HG03571 (cell line): Measurements from ENCODE around the gene BRSK1.

ENCODE experiments used
- ATAC-seq: cut with Tn5 transposase; IDR thresholded peaks from one replicate; pipeline ENCODE4 v1.9.1; 2021; ENCODE audit not compliant: unreplicated experiment

Gene BRSK1

DNA sequence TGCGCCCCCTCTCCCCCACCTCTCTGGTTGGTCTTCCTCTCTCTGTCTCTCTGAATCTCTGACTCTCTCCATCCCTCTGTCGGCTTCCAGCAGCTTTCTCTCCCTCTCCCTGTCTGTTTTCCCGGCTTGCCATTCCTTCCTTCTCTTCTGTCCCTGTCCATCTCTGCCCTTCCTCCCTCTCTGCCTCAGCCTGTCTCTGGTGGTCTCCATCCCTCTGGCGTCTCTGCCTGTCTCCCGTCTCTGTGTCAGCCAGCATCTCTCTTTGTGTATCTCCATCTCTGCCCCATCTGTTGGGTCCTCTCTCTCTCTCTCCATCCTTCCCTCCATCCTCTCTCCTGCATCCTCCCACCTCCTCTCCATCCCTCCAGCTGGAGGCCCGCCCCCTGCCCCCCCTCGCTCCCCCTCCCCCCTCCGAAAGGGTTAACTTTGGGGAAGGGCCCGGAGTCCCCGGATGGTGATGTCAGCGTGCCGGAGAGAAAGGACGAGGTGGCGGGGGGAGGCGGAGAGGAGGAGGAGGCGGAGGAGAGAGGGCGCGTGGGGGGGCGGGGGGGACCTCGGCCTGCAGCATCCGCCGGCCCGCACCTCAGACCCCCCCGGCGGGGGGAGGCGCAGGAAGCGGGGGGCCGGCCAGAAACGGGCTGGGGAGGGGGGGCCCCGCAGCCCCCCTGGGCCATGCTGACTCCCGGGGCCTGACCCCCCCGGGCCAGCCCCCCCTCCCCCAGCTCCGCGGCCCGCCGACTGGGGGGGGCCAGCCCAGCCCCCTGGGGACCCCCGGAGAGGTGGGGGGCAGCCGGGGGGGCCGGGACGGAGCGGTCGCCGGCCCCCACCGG, at the start of gene BRSK1:
BRSK1 (plus strand) TSS at position 450 of the 830 bp plus-strand sequence. CDS start 446 bp downstream, outside the sequence.
- ATAC-seq = no peak

DNA sequence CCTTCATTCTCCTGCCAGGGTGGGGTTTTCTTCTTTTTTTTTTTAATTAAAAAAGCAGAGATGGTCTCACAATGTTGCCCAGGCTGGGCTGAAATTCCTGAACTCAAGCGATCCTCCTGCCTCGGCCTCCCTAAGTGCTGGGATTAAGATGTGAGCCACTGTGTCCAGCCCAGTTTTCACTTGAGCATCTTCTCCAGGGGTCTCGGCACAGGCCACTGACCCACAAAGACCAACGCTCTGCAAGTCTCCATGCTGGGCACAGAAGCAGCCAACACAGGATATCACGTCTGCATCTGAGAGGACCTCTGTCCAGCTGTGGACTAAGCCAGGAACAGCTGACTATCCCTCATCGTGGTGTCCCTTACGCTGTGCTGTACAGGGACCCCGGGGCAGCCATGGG, 45.8 kb upstream of the BRSK1 start:
- ATAC-seq = no peak

DNA sequence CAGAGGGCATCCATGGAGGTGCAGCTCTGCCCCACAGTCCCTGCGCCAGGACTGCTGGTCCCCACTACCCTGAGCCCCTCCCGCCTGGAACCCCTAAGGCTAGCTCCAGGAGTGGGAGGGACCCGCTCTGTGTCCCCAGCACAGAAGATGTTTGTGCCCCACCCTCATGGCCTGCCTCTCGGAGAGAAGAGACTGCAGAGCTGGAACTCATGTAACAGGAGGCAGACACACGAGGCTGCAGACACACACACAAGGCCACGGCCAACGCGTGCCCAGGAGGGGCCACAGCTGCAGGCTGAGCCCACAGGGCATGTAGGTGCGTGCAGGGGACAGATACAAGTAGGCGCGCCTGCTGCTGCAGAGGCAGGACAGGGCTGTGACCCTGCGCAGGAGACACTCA, 44.8 kb upstream of the BRSK1 start:
- no peak for ATAC-seq

DNA sequence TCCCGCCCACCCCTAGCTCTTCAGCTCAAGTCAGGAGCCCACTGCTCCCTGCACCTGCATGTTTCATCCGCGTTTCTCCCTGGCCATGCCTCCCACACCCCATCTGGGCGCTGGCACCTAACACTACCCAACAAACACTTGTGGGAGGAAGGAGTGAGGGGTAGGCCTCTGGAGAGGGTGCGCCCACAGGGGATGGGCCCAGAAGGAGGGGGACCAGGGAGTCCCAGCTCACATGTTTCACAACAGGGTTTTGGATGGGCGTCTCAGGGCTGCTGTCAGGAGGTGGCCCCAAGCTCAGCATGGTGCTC, 43.1 kb upstream of the BRSK1 start:
- ATAC-seq = no peak

DNA sequence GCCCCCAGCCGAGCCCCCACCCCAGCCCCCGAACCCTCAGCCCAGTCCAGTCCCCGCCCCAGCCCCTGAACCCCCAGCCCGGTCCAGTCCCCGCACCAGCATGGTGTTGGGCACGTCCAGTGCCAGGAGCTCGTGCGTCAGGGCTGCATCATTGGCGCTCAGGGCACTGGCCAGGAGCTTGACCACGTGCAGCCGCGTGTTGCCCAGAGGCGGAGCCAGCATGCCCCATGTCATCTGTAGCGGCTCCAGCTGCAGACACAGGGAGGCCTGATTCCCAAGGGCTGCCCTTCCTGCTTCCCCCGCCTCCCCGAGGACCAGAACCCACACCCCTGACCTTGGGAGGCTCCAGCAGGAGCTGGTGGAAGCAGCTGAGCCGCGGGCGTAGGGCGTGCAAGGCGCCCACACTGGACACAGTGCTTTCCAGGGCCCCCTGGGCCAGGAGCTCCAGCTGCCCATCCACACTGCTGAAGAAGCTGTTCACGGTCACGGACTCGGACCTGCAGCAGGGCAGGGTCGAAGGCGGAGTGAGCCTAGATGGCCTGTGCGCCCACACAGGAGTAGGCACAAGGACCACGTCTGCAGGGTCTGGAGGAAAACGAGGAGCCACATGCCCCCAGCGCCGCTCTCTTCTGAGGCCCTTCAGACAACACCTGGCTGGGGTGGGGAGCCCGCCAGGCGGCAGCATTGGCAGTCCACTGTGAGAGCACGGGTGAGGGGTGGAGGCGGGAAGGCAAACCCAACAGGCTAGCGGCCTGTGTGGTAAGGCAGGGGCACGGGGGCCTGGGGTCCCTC, 42.5 kb upstream of the BRSK1 start:
- no peak for ATAC-seq

DNA sequence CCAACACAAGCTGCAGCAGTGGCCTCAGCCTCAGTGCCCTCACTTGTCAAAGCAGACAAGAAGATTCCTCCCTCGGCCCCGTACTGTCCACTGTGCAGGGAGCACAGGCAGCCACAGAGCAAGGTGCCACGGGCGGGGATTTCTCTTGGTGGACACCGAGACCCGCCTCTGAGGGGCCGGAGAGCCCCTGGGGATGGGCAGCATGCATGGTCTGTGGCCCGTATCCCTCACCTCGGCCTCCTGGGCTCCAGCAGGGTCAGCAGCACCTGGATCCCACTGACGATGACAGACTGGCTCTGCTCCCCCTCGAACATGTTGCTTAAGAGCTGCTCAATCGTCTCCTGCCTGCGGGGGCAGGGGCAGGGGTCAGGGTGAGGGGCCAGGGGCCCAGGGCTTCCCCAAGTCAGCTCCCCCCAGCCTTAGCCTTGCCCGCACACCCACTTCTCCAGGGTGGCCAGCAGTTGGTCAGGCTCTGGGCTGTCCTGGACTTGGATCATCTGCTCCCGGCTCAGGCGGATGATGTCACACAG, 41.8 kb upstream of the BRSK1 start:
- no peak for ATAC-seq

DNA sequence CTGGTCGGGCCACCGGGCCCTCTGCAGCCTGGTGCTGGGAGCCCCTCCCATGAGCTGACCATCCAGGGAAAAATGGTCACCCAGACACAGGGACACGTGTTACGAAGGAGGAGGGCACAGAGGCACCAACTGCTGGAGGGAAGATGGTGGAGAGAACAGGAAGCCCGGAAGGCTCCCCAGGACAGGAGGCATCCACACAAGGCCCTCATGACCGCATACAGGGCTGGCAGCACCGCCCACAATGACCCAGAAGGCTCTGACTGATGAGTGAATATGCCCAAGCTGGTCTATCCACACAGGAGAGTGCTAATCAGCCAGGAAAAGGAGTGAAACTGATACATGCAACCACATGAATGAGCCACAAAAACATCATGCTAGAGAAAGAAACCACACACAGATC, 41.3 kb upstream of the BRSK1 start:
- no peak for ATAC-seq

DNA sequence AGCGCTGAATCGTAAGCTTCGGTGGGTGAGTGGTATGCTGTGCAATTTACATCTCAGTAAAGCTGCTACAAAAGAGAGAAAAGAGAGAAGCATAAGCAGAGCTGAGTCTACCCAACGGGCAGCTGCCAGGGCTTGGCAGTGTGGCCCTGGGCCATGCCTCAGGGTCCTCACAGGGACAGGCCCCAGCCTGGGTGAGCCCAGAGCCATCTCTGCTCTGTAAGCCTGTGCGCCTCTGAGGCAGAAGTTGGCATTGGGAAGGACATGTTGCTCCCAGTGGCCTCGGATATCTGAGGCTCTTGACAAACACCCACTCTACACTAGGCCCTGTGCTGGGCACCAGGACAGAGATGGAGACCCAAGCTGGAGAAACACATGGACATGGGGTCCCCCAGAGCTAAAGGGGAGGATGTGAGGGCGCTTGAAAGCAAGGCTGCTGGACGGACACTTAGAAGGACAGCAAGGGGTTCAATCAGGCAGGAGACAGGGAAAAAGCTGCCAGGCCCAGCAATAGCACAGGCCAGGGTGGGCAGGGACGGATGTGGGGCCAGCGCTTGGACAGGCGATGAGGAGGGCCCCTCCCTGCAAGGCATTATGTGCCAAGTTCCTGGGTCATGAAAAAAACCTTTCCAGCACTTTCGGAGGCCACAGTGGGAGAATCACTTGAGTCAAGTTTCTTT, 39.7 kb upstream of the BRSK1 start:
- ATAC-seq = no peak

DNA sequence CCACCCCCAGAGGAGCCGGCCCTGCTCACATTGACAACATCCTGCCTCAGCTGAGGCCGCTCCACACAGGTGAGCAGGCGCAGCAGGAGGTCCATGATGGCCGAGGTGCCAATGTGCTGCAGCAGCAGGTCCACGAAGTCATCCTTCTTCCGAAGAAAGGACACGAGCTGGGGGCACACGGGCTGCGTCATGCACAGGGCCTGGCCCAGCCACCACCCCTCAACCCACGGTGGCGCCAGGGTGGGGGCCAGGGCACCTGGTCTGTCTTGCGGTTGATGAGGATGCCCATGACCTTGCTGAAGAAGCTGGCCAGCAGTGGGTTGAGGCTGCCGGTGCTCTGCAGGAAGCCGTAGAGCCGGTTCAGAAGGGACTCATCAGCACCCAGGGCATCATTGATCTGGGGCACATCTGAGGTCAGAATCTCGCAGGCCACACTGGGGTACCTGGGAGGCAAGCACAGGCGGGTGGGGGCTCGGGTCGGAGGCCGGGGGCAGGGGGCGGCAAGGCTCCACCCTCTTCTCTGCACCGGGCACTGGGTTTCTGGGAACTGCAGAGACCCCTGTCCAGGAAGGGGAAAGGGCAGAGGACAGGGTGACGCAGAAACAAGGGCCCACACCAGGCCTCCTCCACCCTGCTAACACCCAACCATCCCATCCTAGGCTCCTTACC, 38.4 kb upstream of the BRSK1 start:
- ATAC-seq = no peak

DNA sequence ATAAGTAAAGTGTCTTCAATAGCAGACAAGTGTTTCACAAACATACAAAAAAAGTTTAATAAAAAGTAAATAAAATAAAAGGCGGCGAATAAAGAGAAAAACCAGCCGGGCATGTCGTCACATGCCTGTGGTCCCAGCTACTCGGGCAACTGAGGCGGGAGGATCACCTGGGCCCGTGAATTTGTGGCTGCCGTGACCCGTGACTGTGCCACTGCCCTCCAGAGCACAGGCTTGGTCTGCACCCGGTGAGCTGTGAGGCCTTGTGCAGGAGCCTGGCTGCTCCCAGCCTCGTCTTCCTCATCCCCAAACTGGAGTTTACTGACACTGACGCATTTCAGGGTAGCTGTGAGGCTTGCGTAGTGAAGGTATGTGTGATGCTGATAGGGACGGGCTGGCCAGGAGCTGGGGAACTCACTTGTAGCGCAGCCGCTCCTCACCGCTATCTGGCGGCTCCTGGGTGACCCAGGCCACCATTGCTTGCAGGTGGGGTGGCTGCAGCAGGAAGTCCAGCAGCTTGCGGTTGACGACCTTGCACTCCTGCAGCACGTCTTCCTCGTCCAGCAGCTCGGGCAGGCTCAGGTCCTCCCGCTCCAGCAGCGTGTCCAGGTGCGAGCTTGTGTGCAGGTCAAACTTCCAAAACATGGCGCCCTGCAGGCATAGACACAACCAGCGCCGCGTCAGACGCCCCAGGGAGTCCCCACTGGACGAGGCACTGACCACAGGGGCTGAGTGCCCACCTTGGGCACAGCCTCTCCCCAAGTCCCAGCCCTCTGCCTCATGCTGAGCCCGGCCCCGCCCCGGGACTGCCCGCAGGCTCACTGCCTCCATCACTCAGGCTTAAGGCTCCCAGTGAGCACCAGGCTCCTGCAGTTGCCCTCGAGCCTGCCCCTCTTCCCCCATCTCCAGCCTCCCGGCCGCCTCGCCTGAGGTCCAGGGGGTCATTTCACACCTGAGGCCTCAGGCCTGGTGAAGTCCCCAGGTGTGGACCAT, 37.0 kb upstream of the BRSK1 start:
- ATAC-seq = no peak

DNA sequence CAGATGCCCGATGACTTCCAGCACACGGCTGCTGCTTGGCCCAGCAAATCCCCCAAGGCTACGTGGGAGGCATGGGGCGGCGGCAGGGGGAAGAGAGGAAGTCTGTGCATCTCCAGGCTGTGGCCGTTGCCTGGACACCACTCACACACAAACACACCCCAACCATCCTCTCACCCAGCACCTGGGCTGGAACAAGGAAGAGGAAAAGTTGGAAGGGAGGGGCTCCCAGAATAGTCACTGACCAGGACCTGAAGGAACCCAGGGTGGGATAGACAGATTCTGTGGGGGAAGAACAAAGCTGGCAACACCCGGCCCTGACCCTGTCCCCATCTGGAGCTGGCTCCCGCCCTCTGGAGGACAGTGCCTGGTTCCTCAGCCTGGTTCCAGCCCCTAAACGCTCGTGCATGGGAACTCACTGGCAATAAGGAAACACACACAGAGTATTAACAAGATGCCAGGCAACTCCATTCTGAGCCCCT, 36.1 kb upstream of the BRSK1 start:
- ATAC-seq = no peak

DNA sequence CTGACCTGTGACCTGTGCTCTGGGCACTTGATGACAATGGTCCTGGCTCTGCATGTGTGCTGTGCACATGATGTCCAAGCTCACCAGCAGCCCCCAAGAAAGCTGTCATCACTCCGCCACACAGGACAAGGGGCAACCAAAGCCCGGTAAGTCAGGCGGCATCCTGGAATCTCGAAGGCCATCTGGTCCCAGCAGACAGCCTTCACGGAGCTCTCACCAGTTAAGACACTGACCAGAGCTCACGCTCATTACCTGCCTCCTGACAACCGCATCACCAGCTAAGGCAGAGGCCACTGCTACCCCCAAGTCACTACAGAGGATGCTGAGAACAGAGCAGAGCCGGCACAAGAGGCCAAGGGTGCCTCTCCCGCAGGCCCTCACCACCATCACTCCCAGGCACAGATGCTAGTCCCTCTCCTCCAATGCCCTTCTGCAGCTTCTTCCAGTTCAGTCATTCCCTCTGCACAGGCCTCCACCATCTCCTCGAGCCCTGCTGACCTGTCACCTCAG, 35.6 kb upstream of the BRSK1 start:
- no peak for ATAC-seq

DNA sequence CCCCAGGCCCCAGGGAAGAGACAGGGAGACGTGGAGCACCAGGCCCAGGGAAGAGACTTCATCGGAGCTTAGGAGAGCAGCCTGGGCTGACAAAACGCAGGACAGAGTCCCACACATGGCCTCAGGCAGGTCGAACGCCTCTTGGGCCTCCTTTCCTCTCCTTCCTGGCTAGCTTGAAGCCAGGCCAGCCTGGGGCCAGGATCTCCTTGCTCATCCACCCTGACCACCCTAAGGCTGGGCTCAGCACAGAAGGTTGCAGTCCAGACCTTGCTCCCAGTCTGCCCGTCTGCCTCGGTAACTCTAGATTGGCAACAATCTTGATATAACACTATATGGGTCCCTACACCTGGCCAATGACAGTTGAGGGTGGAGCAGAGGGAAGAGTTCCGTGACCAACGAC, 35.1 kb upstream of the BRSK1 start:
- ATAC-seq = no peak

DNA sequence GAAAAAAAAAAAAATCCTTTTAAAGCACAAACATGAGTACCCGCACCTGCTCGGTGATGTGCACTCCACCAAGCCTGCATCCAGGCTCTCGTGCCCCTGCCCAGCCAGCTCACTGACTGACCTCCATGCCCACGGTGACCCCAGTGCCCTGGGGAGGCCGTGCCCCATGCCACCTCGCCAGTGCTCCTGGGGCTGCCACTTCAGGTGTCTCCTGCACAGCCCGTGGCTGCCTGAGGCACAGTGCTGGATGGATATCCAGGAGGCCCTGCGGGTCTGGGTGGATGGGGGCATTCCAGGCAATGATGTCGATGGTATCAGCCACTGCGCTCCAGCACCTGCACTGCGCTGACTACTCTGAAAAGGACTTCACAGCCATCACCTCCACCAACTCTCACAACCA, 34.0 kb upstream of the BRSK1 start:
- ATAC-seq = no peak

DNA sequence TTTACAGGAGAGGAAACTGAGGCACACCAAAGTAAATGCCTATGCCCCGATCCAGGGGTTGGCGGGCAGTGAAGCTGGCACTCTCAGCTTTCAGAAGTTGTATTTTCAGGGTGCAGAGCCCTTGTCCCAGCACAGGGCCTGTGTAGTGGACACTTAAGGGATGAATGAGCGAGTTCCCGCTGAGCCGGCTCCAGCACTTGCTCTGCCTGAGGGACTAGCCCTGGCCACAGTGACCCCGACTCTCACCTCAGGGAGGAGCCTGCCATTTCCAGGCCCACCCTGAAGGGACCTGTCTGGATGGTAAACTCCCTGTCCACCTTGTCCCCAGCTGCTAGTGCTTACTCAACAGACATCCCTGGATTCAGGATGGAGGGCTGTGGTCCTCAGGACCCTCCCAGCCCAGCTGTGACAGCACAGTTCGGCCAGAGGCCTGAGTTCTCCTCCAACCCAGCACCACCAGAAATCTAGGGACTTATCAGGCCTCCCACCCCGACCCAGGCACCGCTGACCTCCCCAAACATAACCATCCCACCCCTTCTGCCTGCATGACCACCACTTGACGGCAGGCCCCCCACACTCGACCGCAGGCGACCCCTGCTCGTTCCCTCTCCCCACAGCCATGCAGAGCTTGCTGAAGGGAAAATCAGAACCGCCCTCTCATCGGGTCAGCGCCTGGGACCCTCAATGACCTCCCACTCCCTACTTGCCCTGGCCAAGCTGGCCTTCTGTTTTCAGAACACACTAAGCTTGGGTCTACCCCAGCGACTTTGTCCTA, 33.3 kb upstream of the BRSK1 start:
- ATAC-seq = no peak

DNA sequence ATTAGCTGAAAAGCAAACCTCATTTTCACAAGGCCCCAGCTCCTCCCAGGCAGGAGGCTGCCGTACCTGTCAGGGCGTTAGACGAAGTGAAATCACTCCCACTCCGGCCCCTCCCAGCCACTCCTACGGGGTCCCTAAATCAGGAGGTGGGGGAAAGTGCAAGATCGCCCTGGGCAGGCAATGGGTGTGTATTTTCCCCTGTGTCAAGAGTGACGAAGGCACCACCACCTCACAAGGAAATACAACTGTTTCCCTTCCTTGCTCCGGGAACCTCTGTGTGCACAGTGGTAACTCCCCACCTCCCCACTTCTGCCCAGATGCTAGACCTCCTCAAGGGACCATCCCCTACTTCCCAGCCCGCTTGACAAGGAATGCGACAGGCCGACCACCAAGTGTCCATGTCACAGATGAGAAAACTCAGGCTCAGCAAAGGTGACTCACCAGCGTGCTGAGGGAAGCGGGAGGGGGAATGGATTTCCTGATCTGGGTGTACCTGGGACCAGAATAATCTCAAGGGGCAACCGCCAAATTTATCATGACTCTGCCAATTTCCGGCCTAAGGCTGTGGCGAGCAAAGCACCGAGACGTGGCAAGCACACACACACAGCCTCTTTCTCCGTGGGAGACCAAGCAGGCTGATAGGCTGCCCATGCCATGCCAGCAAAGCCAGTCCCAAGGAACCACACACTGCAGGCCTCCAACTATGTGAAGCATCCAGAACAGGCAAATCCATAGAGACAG, 32.3 kb upstream of the BRSK1 start:
- ATAC-seq = no peak

DNA sequence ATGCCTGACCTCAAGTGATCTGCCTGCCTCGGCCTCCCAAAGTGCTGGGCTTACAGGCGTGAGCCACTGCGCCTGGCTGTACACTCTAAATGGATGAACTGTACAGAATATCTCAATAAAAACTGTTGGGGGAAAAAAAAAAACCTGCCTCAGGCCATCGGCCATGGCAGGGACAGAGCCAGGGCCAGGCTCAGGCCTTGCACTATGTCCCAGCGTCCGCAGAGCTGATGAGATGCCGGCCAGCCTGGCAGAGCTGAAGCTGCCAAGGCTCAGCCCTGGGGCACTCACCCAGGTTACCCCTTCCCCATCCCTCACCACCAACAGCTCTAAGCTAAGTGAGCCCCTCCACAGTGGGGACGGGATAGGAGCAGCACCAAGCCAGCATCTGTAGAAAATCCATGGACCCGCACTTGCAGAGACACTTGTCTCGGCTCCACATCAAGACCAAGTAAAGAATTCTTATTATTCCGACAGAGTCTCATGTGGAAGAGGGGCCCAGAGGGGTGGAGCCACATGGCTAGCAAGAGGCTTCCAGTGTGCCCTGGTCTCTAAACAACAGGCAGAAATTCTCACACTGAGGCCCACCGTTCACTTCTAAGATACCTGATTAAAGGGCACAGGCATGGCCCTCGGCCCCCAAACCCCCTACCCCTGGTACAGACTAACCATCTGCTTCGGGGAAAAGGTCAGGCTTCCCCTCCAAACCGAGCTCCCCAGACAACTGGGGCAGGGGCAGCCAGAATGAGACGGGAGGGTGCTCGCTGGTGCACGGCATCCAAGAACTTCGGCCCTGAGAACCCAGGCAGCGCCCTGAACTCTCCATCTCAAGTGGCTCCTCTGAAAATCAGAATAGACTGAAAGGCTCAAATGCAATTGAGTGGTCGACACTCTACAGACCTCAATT, 30.8 kb upstream of the BRSK1 start:
- ATAC-seq = no peak
